GM19240 (cell line): ENCODE measurements around the gene TBC1D1.
A peak's percentile ranks its signal among the peaks of the same experiment; 100 is the strongest.

ENCODE experiments used
- DNase-seq: peaks from one replicate; pipeline ENCODE4 v3.0.0; 2011; ENCODE audit warnings: low spot score; ENCODE audit not compliant: insufficient read length

The TBC1D1 gene

DNA sequence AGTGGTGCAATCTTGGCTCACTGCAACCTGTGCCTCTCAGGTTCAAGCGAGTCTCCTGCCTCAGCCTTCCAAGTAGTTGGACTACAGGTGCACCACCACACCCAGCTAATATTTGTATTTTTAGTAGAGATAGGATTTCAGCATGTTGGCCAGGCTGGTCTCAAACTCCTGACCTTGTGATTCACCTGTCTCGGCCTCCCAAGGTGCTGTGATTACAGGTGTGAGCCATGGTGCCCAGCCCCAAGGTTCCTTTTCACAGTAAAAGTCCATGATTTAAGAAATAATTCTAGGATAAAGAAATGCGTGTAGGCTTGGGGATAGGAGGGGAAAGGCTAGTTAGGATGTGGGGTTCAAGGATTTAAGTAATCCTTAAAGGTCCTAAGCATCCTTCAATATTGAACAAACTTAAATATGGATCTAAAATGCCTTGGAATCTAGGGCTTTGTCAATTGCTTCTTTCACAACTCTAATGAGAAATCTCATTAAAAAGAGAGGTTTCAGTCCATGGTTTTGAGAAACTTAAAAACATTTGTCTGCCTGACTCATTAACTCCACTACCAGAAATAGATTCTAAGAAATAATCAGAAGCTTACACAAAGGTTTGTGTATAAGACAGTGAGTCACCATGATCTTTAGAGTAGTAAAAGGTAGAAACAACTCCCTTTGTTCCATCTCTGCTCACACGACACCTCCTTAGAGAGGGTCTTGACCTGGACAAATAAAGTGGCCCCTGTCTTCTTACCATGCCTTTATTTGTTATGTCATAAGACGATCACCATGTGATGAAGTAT is 272.5 kb downstream of the TBC1D1 start:
- no peak for DNase-seq

DNA sequence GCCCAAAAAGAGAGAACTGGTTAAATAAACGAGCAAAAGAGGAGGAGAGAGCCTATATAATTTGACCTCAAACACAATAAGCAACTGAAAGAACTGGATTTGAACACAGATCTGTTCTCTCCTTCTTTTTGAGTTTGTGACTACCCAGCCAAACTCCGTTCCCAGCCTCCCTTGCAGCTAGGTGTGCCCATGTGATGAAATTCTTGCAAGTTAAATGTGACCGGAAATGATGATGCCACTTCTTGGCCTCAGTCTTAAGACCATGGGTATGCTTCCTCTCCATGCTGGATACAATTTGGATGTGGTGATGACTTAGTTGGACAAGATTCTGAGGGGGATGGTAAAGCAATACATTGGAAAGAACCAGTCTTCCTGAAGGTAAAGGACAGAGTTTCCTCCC is 273.5 kb downstream of the TBC1D1 start:
- DNase-seq = no peak

DNA sequence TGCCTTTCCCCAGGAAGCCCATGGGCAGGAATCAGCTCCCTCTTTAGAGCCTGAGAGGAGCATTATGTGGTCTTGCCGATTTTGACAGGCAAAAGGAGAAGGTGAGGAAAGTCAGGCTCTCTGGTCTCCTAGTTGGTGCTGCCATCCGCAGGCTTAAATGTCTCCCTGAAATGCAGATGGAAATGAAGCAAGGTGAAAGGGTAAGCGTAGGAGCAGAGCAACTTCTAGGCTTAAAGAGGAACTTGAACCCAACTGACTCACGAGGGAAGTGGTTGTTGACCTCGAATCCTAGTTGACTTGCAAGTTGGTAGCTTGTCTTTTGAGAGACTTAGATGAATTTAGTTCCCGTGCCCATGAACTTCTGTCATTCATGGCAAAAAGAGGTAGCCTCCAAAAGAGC is 275.2 kb downstream of the TBC1D1 start:
- DNase-seq = no peak

DNA sequence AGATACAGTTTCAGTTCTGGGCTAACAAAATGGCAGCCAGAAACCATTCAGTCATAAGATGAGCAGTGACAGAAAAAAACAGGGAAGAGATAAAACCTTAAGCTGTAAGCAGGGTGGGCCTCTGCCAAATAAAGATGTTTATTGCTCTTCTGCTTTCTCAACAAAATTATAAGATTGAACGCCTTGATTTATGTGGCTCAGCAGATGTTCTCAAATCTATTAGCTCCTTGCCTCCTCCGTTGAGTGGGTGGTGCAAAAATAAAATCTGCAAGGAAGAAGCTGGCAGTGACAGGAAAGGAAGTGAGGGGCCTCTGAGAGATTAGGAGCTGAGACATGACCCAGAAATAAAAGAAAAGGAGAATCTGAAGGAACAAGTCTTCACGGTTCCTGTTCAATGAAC is 275.9 kb downstream of the TBC1D1 start:
- DNase-seq = no peak

DNA sequence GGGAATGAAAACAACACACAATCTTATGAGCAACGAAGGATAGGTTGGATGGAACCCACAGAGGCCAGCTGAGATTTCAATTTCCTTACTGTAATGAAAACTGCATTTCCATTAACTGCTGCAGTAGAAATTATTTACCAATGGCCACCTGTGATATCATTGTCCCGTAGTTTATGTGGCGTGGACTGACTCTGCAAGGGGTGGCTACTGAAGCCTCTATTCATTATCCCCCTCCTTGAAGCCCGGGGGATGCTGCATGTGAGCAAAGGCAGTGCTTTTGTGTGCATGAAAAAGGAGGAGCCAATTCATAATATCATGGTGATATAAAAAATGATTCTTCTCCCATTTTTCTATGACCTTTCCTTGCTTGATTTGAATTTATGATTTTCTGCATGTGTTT is 277.1 kb downstream of the TBC1D1 start:
- no peak for DNase-seq

DNA sequence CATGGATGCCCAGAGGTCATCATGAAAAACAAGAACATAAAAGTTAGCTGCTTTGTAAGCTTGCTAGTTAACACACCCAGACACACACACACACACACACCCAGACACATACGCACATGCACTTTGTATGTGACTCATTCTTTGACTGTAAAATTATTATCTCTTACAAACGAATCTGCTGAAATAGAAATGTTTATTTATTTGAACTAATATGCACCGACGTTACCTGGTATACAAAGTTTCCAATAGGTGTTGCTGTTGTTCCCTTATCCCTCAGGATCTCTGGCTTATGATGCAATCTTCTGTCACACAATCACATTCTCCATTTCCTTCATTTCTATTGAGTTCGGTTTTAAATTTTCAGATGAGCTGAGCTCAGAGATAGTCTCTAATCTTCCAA is 278.6 kb downstream of the TBC1D1 start:
- DNase-seq = no peak

DNA sequence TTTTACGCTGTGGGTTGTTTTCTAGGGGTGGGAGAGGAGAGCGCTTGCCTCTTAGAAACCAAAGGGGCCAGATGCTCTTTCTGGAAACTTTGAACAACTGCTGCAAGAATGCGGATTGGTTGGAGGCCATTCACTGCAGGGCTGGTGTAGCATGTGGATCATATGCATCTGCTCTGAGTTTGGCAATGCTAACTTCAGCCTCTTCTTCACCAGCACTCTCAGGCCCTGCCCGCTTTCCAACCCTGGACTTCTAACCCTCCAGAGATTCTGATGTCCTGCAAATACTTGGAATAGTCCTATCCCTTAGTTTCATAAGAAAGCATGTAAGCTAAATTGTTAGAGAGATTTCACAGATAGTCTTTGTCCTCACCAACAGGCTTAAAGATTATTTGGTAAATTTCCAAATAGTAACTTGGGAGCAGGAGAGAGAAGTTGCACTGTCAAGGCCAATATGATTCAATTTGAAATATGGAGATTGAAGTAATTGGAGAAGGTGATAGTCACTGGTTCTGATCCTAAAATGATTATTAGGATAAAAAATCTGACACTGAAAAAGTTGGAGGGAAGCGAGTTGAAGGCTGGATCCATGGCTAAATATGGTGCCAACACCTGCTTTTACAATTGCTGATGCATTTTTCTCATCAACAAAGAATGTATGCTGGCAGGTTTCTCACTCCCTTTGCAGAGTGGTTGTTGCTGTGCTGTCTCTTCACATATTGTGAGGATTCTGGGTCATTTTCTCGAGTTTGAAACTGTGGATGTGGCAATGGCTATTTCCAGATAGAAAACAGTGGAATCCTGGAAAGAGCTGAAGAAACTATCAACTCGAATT is 279.7 kb downstream of the TBC1D1 start:
- DNase-seq = no peak

DNA sequence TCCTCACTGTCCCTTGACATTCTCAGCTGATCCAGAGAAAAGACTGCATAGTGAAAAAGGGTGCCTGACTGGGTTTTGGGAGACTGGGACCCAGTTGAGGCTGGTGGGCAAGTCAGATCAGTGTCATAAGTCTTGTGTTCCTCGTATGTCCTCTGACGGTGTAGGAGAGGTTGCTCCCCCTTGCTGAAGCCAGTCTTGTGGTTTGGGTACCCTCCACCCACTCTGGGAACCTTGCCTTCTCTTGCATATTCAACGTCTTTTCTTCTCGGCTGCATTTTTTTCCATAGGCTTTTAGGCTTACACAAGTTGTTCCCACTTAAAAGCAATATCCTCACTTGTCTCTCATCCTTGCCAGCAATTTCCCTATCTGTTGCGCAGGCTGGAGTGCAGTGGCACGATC is 281.2 kb downstream of the TBC1D1 start:
- no peak for DNase-seq

DNA sequence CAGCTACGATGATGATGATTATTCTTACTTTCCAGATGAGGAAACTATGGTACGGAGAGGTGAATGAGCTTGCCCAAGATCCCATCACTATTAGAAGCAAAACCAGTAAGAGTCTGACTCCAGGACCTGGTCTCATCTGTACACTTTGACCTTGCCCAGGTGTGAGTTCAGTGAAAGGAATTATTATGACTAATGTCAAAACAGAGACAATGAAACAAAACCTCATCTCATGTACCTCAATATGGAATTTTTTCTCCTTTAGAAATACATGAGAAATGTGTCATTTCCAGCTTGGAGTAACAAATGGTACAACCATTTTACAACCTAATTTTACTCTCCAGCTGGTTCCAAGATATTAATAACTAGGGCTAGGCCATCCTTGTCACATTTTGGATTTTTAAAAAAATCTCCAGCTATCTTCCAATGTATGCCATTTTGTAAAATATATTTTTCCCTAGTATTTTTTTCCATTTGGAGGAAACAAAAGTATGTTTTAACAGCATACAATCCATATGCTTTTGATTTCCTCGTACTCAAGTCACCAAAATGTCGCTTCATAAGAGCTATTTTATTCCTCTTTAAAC is 283.1 kb downstream of the TBC1D1 start:
- DNase-seq = no peak

DNA sequence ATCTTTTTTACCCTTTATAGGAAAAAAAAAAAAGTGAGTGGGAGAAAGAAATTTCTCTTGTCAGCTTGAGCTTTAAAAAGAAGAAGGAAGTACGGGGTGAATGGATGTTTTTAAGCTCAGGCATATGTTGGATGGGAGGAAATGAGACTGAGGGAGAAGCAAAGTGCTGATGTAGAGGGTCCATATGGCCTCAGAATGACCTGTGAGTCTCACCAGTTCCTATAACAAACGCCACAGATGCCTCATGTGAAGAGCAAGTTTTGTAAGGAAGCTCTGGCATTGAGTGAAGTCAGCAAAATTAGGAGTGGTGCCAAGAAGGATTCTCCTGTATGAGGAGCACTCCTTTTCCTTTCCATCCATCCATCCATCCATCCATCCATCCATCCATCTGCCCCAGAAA is 283.9 kb downstream of the TBC1D1 start:
- DNase-seq = no peak

DNA sequence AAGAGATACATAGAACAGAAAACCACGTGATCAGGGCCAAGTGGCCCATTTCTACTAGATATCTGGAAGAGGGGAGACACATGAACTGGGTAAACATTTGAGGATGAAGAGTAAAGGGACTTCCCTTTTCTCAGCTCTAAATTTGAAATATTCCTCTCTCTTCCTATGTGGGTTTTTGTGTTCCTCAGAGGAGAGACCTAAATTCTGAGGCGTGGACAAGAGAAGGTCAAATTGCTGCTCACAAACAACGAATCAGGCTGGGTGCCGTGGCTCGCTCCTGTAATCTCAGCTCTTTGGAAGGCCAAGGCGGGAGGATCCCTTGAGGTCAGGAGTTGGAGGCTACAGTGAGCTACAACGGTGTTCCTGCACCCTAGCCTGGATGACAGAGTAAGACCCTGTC is 285.3 kb downstream of the TBC1D1 start:
- no peak for DNase-seq

DNA sequence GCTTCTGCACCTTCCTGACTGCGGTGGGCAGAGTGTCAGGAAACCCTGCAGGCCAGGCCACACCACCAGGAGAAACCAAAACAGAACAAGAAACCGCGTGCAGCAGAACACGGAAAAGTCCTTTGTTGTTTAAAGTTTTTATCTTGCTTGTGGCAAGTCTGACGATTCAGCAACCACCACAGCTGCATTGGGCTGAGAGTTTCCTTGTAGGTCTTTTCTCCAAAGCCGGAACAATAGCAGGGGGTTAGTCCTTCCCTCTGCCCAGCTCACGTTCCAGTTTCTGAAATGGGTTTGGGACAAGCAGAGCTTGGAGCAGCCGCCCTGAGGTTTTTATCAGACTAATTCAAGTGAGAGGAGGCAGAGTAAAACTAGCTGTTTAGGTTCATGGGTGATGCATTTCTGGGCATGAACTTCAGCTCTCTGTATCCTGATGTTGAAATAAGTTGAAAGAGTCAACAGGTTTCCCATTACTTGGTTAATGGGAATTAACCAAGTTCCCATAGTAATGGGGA is 286.2 kb downstream of the TBC1D1 start:
- no peak for DNase-seq

DNA sequence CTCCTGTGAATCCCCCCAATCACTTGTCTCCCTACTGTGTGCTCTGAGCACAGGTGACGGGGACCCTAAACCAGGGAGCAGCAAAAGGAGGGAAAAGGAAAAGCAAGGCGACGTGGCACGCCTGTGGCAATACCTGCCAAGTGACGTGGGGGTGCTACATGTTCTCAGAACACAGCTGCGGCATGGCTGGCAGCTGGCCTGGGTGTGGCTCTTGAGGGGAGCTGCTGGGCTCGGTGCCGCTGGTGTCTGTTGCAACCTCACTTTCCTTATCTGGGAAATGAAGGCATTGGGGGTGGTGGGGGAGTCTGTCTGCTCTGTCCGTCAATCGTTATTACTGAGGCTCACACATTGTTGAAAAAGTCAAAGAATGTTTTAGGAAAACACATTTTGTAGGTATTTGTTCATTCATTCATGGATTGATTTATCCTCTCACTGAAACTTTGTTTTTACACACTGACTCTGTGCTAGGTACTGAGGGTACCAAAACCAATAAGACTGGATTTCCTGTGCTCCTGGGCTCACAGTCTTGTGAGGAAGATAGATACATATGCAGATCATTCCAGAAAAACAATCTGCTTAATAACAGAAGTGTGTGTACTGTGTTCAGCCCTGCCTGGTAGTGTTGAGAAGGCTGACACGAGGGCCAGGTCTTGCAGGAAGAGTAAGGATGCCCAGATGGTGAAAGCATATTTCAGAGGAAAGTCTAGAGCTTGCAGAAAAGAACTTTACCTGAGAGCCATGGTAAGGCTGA is 286.9 kb downstream of the TBC1D1 start:
- DNase-seq = no peak

DNA sequence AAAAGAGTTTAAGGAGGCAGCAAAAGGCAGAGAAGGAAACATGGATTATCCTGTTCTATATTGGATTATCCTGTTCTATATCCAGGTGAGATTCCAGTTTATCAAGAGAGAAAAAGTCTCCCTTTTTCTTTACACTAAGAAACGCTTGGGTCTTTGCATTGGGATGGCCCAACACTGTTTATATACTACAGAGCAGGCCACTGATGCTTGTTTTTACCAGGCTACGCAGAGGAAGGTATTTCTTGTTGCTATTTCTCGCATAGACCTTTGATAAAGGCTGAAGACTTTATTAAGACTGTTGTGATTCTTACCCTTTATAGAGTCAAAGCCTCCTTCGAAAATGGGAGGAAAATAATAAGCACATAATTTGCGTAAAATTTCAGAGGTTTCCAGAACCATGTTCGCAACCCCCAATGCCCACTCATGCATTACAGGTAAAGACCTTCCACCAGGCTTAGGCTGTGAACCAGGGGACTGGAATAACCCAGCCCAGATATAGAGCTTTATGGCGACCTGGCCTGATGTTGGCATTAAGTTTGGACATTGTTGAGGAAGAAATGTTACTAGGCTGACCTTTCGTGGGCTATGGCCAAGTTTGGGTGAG is 287.6 kb downstream of the TBC1D1 start:
- no peak for DNase-seq

DNA sequence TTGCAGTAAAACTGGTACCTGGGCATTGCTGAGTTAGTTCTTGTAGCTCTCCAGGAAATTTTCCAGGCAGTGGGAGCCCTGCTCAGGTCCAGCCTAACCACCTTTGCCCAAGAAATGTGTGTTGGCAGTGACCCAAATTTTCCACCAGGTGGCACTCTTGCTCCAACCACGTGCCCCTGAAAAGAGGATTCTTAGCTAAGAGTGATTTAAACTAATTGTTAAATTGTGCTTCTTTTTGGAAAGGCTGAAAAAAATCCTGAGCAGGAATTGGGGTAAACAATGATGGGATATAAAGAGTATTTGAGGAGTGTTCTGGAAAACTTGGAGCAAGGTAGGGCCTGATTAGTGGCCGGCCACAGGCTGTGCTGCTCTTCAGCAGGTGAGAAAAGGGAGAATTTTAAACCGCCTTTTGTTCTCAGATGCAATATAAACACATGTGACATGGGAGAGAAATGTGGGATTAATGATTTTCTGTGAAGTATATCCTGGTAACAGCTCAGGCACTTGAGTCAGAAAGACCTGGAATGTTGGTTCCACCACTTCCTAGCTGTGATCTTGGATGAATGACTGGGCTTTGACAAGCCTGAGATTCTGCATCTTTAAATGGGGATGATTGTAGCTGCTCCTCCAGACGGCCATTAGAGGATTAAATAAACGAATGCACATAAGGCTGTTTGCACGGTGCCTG is 288.9 kb downstream of the TBC1D1 start:
- DNase-seq = peak; percentile 35

DNA sequence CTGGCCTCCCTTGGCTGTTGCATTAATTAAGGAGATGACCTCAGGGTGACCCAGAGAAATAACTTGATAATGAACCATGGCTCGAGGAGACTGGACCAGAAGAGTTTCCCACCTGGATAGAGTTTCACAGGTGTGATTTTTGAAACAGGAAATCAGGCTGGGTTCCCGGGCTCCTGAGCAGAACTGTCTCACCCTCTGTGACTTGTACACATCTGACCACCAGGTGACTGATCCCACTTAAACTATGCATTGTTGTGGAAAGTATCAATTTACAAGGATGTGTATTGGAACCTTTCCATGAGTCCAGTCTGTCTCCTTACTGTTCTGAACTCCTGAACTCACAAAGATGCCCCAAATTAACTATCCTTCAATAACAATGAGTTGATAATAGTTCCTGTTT is 289.6 kb downstream of the TBC1D1 start:
- no peak for DNase-seq

DNA sequence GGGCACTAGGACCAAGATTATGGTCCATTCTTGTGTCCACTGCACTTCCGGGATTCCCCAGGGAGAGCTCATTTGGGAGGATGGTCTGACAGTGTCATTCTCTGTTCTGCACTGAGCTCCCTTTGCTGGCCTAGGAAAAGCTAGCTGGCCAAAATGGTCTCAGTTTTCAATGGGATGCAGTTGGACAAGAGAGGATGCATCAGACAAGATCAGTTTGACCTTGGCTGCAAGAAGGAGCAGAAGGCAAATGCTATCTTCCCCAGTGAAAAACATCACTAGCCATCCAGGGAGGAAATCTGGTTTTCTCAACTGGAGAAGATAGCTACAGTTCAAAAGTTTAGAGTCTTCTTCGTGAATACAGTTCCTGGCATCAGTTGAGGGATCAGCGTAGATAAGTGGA is 290.4 kb downstream of the TBC1D1 start:
- no peak for DNase-seq

DNA sequence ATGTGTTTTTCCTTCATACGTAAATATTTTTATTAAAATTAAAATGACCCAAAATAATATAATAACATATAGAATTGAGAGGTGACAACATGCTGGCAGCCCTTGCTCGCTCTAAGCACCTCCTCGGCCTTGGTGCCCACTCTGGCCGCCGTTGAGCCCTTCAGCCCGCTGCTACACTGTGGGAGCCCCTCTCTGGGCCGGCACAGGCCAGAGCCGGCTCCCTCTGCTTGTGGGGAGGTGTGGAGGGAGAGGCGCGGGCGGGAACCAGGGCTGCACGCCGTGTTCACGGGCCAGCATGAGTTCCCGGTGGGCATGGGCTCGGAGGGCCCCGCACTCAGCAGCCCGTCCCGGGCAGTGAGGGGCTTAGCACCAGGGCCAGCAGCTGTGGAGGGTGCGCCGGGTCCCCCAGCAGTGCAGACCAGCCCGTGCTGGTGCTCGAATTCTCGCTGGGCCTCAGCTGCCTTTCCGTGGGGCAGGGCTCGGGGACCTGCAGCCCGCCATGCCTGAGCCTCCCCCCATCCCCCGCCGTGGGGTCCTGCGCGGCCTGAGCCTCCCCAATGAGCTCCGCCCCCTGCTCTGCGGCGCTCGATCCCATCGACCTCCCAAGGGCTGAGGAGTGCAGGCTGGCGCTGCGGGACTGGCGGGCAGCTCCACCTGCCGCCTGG is 291.6 kb downstream of the TBC1D1 start:
- DNase-seq = no peak

DNA sequence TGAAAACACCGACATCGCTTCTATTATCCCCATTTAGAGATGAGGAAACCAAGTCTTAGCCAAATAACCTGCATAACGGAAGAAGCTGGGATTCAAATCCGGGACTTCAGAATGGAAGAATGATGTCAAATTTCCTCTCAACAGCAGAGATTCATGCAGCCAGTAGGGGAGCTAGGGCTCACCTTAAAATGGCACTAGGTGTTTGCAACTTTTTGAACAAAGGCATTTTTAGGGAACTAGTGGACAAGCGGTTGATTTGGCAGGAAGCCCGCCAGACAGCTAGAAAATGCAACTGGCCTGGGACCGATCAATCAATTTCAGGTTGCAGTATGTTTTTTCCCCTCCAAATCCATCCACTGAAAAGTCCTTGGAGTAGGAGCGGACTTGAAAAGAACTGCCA is 293.5 kb downstream of the TBC1D1 start:
- DNase-seq = no peak
